Natural killer cell (primary cell): ENCODE data around the gene LGALS4. TPM values are rescaled to one million over a fixed set of nuclear protein-coding genes. Genes with fewer than 3 reads are reported as not detected.
"Not testable (repeated sequence)": the region's sequence is repeated elsewhere in the genome, so short reads cannot be mapped to it uniquely, and the experiment has no call there.

ENCODE experiments used
- ATAC-seq, 3 donors: fragments of 150-1000 bp in 2 of 3; fragments of 200-7000 bp in 1 of 3; cut with Tn5 transposase; 1 replicate in 1 of 3; 2 replicates in 2 of 3; pipeline ENCODE4 v1.10.0; 2021; ENCODE audit warnings: mild to moderate bottlenecking in 2 of 3, moderate library complexity in 2 of 3
- DNase-seq, 2 donors: peaks; one replicate each; pipeline versions ENCODE4 v3.0.0 to v3.0.0-alpha.2; 2013 to 2021; ENCODE audit warnings: mixed read lengths in 1 of 2
- H3K27ac ChIP-seq: one replicate; pipeline ENCODE4 v1.5.1; 2013; ENCODE audit warnings: mild to moderate bottlenecking, low read length
- H3K27me3 ChIP-seq: one replicate; pipeline ENCODE4 v1.6.1; 2013; ENCODE audit warnings: low read length; ENCODE audit not compliant: control insufficient read depth, insufficient read depth
- H3K36me3 ChIP-seq: one replicate; pipeline ENCODE4 v1.6.1; 2013; ENCODE audit warnings: low read length; ENCODE audit not compliant: control insufficient read depth, insufficient read depth
- H3K4me1 ChIP-seq: one replicate; pipeline ENCODE4 v1.6.1; 2013; ENCODE audit warnings: low read length; ENCODE audit not compliant: control insufficient read depth, insufficient read depth
- H3K4me3 ChIP-seq: one replicate; pipeline ENCODE4 v1.5.1; 2013; ENCODE audit warnings: low read length
- H3K9me3 ChIP-seq: one replicate; pipeline ENCODE4 v1.6.1; 2013; ENCODE audit warnings: low read length; ENCODE audit not compliant: control insufficient read depth, insufficient read depth
- H3K27ac Mint-ChIP-seq, 2 donors: one replicate each; pipeline ENCODE4 v1.8.0; 2022; ENCODE audit warnings: mild to moderate bottlenecking in 2 of 2, mixed read lengths in 2 of 2, moderate library complexity in 1 of 2
- H3K27me3 Mint-ChIP-seq, 2 donors: one replicate each; pipeline ENCODE4 v1.8.0; 2022; ENCODE audit warnings: low read depth in 2 of 2, mixed read lengths in 2 of 2
- H3K36me3 Mint-ChIP-seq: one replicate; pipeline ENCODE4 v1.8.0; 2022; ENCODE audit warnings: mixed read lengths
- H3K4me1 Mint-ChIP-seq, 2 donors: one replicate each; pipeline ENCODE4 v1.8.0; 2022; ENCODE audit warnings: mixed read lengths in 2 of 2
- H3K4me3 Mint-ChIP-seq: one replicate; pipeline ENCODE4 v1.8.0; 2022; ENCODE audit warnings: mild to moderate bottlenecking, moderate library complexity, mixed read lengths
- H3K9me3 Mint-ChIP-seq, 2 donors: one replicate each; pipeline ENCODE4 v1.8.0; 2022; ENCODE audit warnings: mixed read lengths in 2 of 2
- CTCF ChIP-seq: fragments of 200-600 bp; IDR thresholded peaks from one replicate; pipeline ENCODE4 v1.8.0; 2022; ENCODE audit warnings: antibody characterized with exemption
- WGBS: methylation state at CpG from one replicate; pipeline ENCODE4 v1.1.7; 2013; ENCODE audit warnings: missing lambda C conversion rate; ENCODE audit not compliant: insufficient coverage; 5-methylcytosine and 5-hydroxymethylcytosine counted together
- intact Hi-C: fragments of 100-400 bp; cut with micrococcal nuclease; formaldehyde crosslinking; loops from one replicate; pipeline ENCODE4 v1.14.2; 2022
- total RNA-seq, 4 donors: library from RNA; stranded (reverse); fragments of 120-200 nt in 1 of 4; gene quantifications; one replicate each; pipeline versions ENCODE4 v1.2.3 to v1.2.4, GENCODE V29; 2013 to 2022

Gene LGALS4
- total RNA-seq, 3 donors from 2014 or later (not counting 1 experiment from before 2014, with no cell fraction given), result 4.2 to 4.8 (median 4.6) TPM

- Histone ChIP-seq H3K9me3 (no peaks in the 10 kb centered on the region), H3K4me3 (no peak within 1 kb of the TSS), H3K36me3 (no peaks in the 10 kb centered on the region), H3K27me3 (no peaks in the 10 kb centered on the region), H3K4me1 (peaks cover 13% of the 10 kb centered on the region), H3K27ac (no peak within 1 kb of the TSS)
- Mint-ChIP-seq H3K27me3 (no peaks in the 10 kb centered on the region), H3K4me1 (no peaks in the 10 kb centered on the region), H3K4me3 (no peak within 1 kb of the TSS), H3K27ac (no peak within 1 kb of the TSS), H3K36me3 (no peaks in the 10 kb centered on the region), H3K9me3 (no peaks in the 10 kb centered on the region)
- ATAC-seq, result no peak
- intact Hi-C loops, result no loop called here
- 92% methylated on average over 9 of the region's 17 CpGs for WGBS
- no peak for TF ChIP-seq CTCF
- no peak for DNase-seq
Measured at GRCh38 chr19:38788478-38789243, 24.1 kb downstream of the LGALS4 start, which contains the start of gene LGALS7B. Gene LGALS7B, plus strand, starts transcription at chr19:38789200. Its CDS starts 27 bp downstream, at chr19:38789227.

- DNase-seq (no peak), ATAC-seq (no peak)
- Mint-ChIP-seq H3K4me1 (no peaks in the 10 kb centered on the region), H3K36me3 (no peaks in the 10 kb centered on the region), H3K9me3 (no peaks in the 10 kb centered on the region), H3K27me3 (no peaks in the 10 kb centered on the region), H3K4me3 (no peak overlapping the region), H3K27ac (no peak overlapping the region)
- peaks cover 2% of the 10 kb centered on the region for H3K4me1 ChIP-seq
- 88% methylated on average over 11 of the region's 11 CpGs for WGBS
- H3K36me3 ChIP-seq, result no peaks in the 10 kb centered on the region
- H3K4me3 ChIP-seq, result no peak overlapping the region
- intact Hi-C loops, result no loop called here
- no peak overlapping the region for H3K27ac ChIP-seq
- H3K9me3 ChIP-seq, result no peaks in the 10 kb centered on the region
- no peaks in the 10 kb centered on the region for H3K27me3 ChIP-seq
- TF ChIP-seq CTCF, result no peak
Measured at GRCh38 chr19:38786572-38787265, 26.0 kb downstream of the LGALS4 start.

- H3K4me3 ChIP-seq, H3K4me1 ChIP-seq, H3K4me3 Mint-ChIP-seq, H3K4me1 Mint-ChIP-seq, H3K36me3 Mint-ChIP-seq, H3K27me3 ChIP-seq, H3K27ac Mint-ChIP-seq, H3K36me3 ChIP-seq, DNase-seq, ATAC-seq, intact Hi-C loops, H3K9me3 Mint-ChIP-seq, H3K27ac ChIP-seq, H3K9me3 ChIP-seq, H3K27me3 Mint-ChIP-seq: not testable (repeated sequence)
- 100% methylated on average over 3 of the region's 3 CpGs for WGBS
Measured at GRCh38 chr19:38786061-38786460, 26.7 kb downstream of the LGALS4 start.

GRCh38 chr19:38785187-38785699 lies 27.5 kb downstream of the LGALS4 start:
- H3K27ac ChIP-seq, result no peak overlapping the region
- DNase-seq, result no peak
- H3K27ac Mint-ChIP-seq, result no peak overlapping the region
- no peaks in the 10 kb centered on the region for H3K36me3 Mint-ChIP-seq
- H3K27me3 Mint-ChIP-seq, result no peaks in the 10 kb centered on the region
- 98% methylated on average over 7 of the region's 7 CpGs for WGBS
- H3K9me3 ChIP-seq, result no peaks in the 10 kb centered on the region
- no peaks in the 10 kb centered on the region for H3K36me3 ChIP-seq
- H3K4me1 ChIP-seq, result no peaks in the 10 kb centered on the region
- no peaks in the 10 kb centered on the region for H3K27me3 ChIP-seq
- no peak for ATAC-seq
- H3K9me3 Mint-ChIP-seq, result no peaks in the 10 kb centered on the region
- no peaks in the 10 kb centered on the region for H3K4me1 Mint-ChIP-seq
- H3K4me3 Mint-ChIP-seq, result no peak overlapping the region
- H3K4me3 ChIP-seq, result no peak overlapping the region
- no peak for TF ChIP-seq CTCF
- intact Hi-C loops, result no loop called here
